ENCODE measurements around the gene LRRC41.

DNA sequence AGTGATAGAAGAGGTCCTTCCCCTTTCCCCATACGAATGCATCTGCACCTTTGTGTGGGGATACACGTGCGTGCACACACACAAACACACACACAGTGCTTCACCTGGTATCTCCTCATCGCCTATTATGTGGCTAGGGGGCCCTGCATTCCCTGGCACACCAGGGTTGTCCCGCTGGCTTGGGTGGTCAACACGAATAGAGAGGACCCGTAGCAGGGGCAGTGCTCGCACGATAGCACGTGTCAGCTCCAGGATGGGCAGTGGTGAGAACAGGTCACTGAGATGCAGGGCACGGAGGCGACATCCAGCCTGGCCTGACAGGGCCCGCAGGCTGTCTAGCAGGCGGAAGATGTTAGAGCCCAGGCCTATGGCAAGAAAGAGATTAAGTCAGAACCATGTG, 22.4 kb downstream of the LRRC41 start:
- TF ChIP-seq, protein P1, sequence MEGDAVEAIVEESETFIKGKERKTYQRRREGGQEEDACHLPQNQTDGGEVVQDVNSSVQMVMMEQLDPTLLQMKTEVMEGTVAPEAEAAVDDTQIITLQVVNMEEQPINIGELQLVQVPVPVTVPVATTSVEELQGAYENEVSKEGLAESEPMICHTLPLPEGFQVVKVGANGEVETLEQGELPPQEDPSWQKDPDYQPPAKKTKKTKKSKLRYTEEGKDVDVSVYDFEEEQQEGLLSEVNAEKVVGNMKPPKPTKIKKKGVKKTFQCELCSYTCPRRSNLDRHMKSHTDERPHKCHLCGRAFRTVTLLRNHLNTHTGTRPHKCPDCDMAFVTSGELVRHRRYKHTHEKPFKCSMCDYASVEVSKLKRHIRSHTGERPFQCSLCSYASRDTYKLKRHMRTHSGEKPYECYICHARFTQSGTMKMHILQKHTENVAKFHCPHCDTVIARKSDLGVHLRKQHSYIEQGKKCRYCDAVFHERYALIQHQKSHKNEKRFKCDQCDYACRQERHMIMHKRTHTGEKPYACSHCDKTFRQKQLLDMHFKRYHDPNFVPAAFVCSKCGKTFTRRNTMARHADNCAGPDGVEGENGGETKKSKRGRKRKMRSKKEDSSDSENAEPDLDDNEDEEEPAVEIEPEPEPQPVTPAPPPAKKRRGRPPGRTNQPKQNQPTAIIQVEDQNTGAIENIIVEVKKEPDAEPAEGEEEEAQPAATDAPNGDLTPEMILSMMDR (conservative IDR thresholded peaks at IDR 0.05 in 1 of 2, IDR thresholded peaks at IDR 0.05 in 1 of 2; ENCODE audit: extremely low read depth in 1 of 2, insufficient read depth in 1 of 2, low read depth in 1 of 2, low read length in 2 of 2) = no peak
- no peak for TF ChIP-seq EZH2 (IDR thresholded peaks at IDR 0.05; ENCODE audit: borderline replicate concordance, low read length)

All from mammary epithelial cell (primary cell).